Epithelial cell of prostate (primary cell): Measurements from ENCODE around the gene CLK4.

Experiments used
- DNase-seq: peaks from one replicate; pipeline ENCODE4 v3.0.0-alpha.2; 2011; ENCODE audit warnings: low read depth, low spot score
- H3K27ac ChIP-seq: fragments of 450-650 bp; 2 replicates; pipeline ENCODE4 v1.5.1; 2017; ENCODE audit warnings: mild to moderate bottlenecking

The CLK4 gene

GRCh38 chr5:178560911-178561310, 65.9 kb downstream of the CLK4 start:
- no peak overlapping the region for H3K27ac ChIP-seq
- no peak for DNase-seq

- H3K27ac ChIP-seq: no peak overlapping the region
- DNase-seq: no peak
These were observed 69.4 kb downstream of the CLK4 start for GRCh38 chr5:178557416-178557815.

GRCh38 chr5:178555771-178556211, 71.1 kb downstream of the CLK4 start:
- H3K27ac ChIP-seq: no peak overlapping the region
- no peak for DNase-seq

- no peak for DNase-seq
- H3K27ac ChIP-seq: no peak overlapping the region
These were observed 71.8 kb downstream of the CLK4 start for GRCh38 chr5:178555005-178555404.

- H3K27ac ChIP-seq: no peak overlapping the region
These were observed 72.5 kb downstream of the CLK4 start for GRCh38 chr5:178554311-178554710.

GRCh38 chr5:178553517-178553916, 73.3 kb downstream of the CLK4 start:
- no peak for DNase-seq

More at GRCh38 chr5:178554311-178554710, 72.5 kb downstream of the CLK4 start:
- no peak for DNase-seq

More at GRCh38 chr5:178553517-178553916, 73.3 kb downstream of the CLK4 start:
- no peak overlapping the region for H3K27ac ChIP-seq
